H9 (cell line): ENCODE measurements around the gene SATB2. TPM values are rescaled to one million over a fixed set of nuclear protein-coding genes. Genes with fewer than 3 reads are reported as not detected.

ENCODE experiments used
- DNase-seq: peaks from one replicate; pipeline ENCODE4 v3.0.0-alpha.2; 2017
- H2AFZ ChIP-seq: one replicate; pipeline ENCODE4 v1.6.1; 2013; ENCODE audit warnings: mild to moderate bottlenecking, low read length, control low read depth, moderate library complexity
- H2AK5ac ChIP-seq: 2 replicates; pipeline ENCODE4 v1.6.1; 2013; ENCODE audit warnings: low read length, control low read depth, mixed read lengths; ENCODE audit not compliant: insufficient read length
- H2BK120ac ChIP-seq: one replicate; pipeline ENCODE4 v1.6.1; 2013; ENCODE audit warnings: low read depth, mild to moderate bottlenecking, low read length, control low read depth, inconsistent platforms; ENCODE audit not compliant: poor library complexity, severe bottlenecking
- H2BK12ac ChIP-seq: 2 replicates; pipeline ENCODE4 v1.6.1; 2013; ENCODE audit warnings: low read length, control low read depth, mixed read lengths, low read depth; ENCODE audit not compliant: insufficient read length
- H2BK15ac ChIP-seq: 2 replicates; pipeline ENCODE4 v1.6.1; 2013; ENCODE audit warnings: low read depth, low read length, control low read depth
- H2BK20ac ChIP-seq: one replicate; pipeline ENCODE4 v1.6.1; 2013; ENCODE audit warnings: low read depth, mild to moderate bottlenecking, low read length, control low read depth, inconsistent platforms; ENCODE audit not compliant: poor library complexity, severe bottlenecking
- H2BK5ac ChIP-seq: 2 replicates; pipeline ENCODE4 v1.6.1; 2013; ENCODE audit warnings: low read length, control low read depth, mixed read lengths; ENCODE audit not compliant: insufficient read length
- H3K14ac ChIP-seq: 2 replicates; pipeline ENCODE4 v1.6.1; 2013; ENCODE audit warnings: low read length, control low read depth; ENCODE audit not compliant: insufficient read depth
- H3K18ac ChIP-seq: 2 replicates; pipeline ENCODE4 v1.6.1; 2013; ENCODE audit warnings: low read depth, mild to moderate bottlenecking, mixed read lengths, low read length, control low read depth; ENCODE audit not compliant: insufficient read length
- H3K23ac ChIP-seq: 2 replicates; pipeline ENCODE4 v1.6.1; 2013; ENCODE audit warnings: low read length, control low read depth, mixed read lengths, low read depth; ENCODE audit not compliant: insufficient read length
- H3K23me2 ChIP-seq: 2 replicates; pipeline ENCODE4 v1.6.1; 2013; ENCODE audit warnings: low read depth, mild to moderate bottlenecking, mixed read lengths, low read length, control low read depth; ENCODE audit not compliant: insufficient read length, poor library complexity, severe bottlenecking
- H3K27ac ChIP-seq: 2 replicates; pipeline ENCODE4 v1.5.1; 2013; ENCODE audit warnings: low read length, control low read depth, mixed read lengths, low read depth; ENCODE audit not compliant: insufficient read length
- H3K27me3 ChIP-seq: 2 replicates; pipeline ENCODE4 v1.6.1; 2013; ENCODE audit warnings: low read length, control low read depth, inconsistent platforms; ENCODE audit not compliant: insufficient read depth
- H3K4ac ChIP-seq: 2 replicates; pipeline ENCODE4 v1.6.1; 2013; ENCODE audit warnings: low read depth, mild to moderate bottlenecking, control low read depth, inconsistent platforms, low read length, moderate library complexity
- H3K4me1 ChIP-seq: 2 replicates; pipeline ENCODE4 v1.6.1; 2013; ENCODE audit warnings: low read length, control low read depth, inconsistent platforms; ENCODE audit not compliant: insufficient read depth
- H3K4me2 ChIP-seq: 2 replicates; pipeline ENCODE4 v1.6.1; 2013; ENCODE audit warnings: low read length, control low read depth, mixed read lengths; ENCODE audit not compliant: insufficient read length, insufficient read depth
- H3K56ac ChIP-seq: 2 replicates; pipeline ENCODE4 v1.6.1; 2013; ENCODE audit warnings: low read depth, mild to moderate bottlenecking, mixed read lengths, low read length, control low read depth; ENCODE audit not compliant: insufficient read length
- H3K79me1 ChIP-seq: 2 replicates; pipeline ENCODE4 v1.6.1; 2013; ENCODE audit warnings: low read depth, mild to moderate bottlenecking, moderate library complexity, low read length, control low read depth, inconsistent platforms; ENCODE audit not compliant: insufficient read depth, poor library complexity, severe bottlenecking
- H3K79me2 ChIP-seq: 2 replicates; pipeline ENCODE4 v1.6.1; 2013; ENCODE audit warnings: low read length, control low read depth, inconsistent platforms; ENCODE audit not compliant: insufficient read depth
- H3K9ac ChIP-seq: 2 replicates; pipeline ENCODE4 v1.6.1; 2013; ENCODE audit warnings: low read length, control low read depth, mixed read lengths; ENCODE audit not compliant: insufficient read length; ENCODE audit errors: extremely low read depth
- H3K9me3 ChIP-seq: one replicate; pipeline ENCODE4 v1.6.1; 2013; ENCODE audit warnings: low read depth, low read length, inconsistent platforms; ENCODE audit not compliant: control insufficient read depth
- H3T11ph ChIP-seq: one replicate; pipeline ENCODE4 v1.6.1; 2013; ENCODE audit warnings: mild to moderate bottlenecking, low read length, control low read depth, inconsistent platforms
- H4K20me1 ChIP-seq: one replicate; pipeline ENCODE4 v1.6.1; 2013; ENCODE audit not compliant: control insufficient read depth, insufficient read length, insufficient read depth
- H4K5ac ChIP-seq: 2 replicates; pipeline ENCODE4 v1.6.1; 2013; ENCODE audit warnings: low read depth, mild to moderate bottlenecking, mixed read lengths, low read length, control low read depth; ENCODE audit not compliant: insufficient read length
- H4K8ac ChIP-seq: replicated peaks from 2 replicates; pipeline ENCODE4 v1.6.1; 2013; ENCODE audit warnings: low read length, control low read depth, mixed read lengths, low read depth; ENCODE audit not compliant: insufficient read length
- H4K91ac ChIP-seq: 2 replicates; pipeline ENCODE4 v1.6.1; 2013; ENCODE audit warnings: low read depth, mild to moderate bottlenecking, moderate library complexity, mixed read lengths, low read length, control low read depth; ENCODE audit not compliant: insufficient read length
- H3K27ac Mint-ChIP-seq, 3 experiments: 2 replicates in 2 of 3; 3 replicates in 1 of 3; pipeline ENCODE4 v1.8.0; 2020 to 2021; ENCODE audit warnings: mixed read lengths in 3 of 3, mild to moderate bottlenecking in 1 of 3, moderate library complexity in 1 of 3
- H3K27me3 Mint-ChIP-seq: 2 replicates; pipeline ENCODE4 v1.8.0; 2021; ENCODE audit warnings: low read depth, mild to moderate bottlenecking, moderate library complexity, mixed read lengths
- H3K36me3 Mint-ChIP-seq, 3 experiments: 2 replicates in 2 of 3; 3 replicates in 1 of 3; pipeline ENCODE4 v1.8.0; 2020 to 2021; ENCODE audit warnings: low read depth in 3 of 3, mixed read lengths in 3 of 3; ENCODE audit not compliant: insufficient read depth in 1 of 3
- H3K4me1 Mint-ChIP-seq, 2 experiments: 2 replicates each; pipeline ENCODE4 v1.8.0; 2020; ENCODE audit warnings: mixed read lengths in 2 of 2
- H3K4me3 Mint-ChIP-seq, 2 experiments: 2 replicates in 1 of 2; 3 replicates in 1 of 2; pipeline ENCODE4 v1.8.0; 2020 to 2021; ENCODE audit warnings: mild to moderate bottlenecking in 2 of 2, mixed read lengths in 2 of 2, moderate library complexity in 1 of 2
- H3K9me3 Mint-ChIP-seq, 2 experiments: 2 replicates in 1 of 2; 3 replicates in 1 of 2; pipeline ENCODE4 v1.8.0; 2020; ENCODE audit warnings: mild to moderate bottlenecking in 2 of 2, mixed read lengths in 2 of 2, moderate library complexity in 1 of 2
- CTCF ChIP-seq: fragments of 200-600 bp; sonication (generic); conservative IDR thresholded peaks from 3 replicates; pipeline ENCODE4 v1.8.0; 2021; ENCODE audit warnings: antibody characterized with exemption, mild to moderate bottlenecking
- WGBS: extraction: QIAGEN DNeasy Blood & Tissue Kit; methylation state at CpG from one replicate; pipeline ENCODE4 v1.1.7; 2013; ENCODE audit warnings: missing lambda C conversion rate, low lambda C conversion rate, mixed read lengths; ENCODE audit not compliant: insufficient read length; ENCODE audit errors: extremely low coverage; 5-methylcytosine and 5-hydroxymethylcytosine counted together
- total RNA-seq: library from RNA; stranded (reverse); gene quantifications from 2 replicates; pipeline ENCODE4 v1.2.1, GENCODE V29; 2021

The SATB2 gene
- total RNA-seq, 1 experiment from 2014 or later: 23.8 TPM

DNA sequence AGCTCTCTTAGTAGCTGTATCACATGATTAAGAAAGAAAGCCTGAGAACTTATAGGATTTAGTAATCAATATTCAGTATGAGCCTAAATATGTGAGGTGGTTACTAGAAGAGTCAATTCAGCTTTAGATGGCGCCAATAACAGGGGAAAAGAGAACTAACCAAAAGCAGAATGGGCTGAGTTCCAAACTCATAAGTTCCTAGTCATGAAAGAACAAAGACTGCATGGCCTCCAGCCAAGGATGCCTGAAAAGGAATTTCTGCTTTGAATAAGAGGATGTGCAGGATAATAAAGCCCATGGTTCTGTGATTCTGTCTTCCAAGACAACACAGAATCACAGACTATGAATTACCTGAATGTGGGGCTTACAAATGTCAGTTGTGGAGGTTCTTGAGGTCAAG is 196.5 kb downstream of the SATB2 start:
- Histone ChIP-seq H3T11ph (no peak overlapping the region), H3K9ac (no peak overlapping the region), H3K27me3 (no peaks in the 10 kb centered on the region), H3K23ac (no peak overlapping the region), H4K5ac (no peak overlapping the region), H3K9me3 (peaks cover 5% of the 10 kb centered on the region), H3K18ac (no peak overlapping the region), H2AK5ac (no peak overlapping the region), H2BK5ac (no peak overlapping the region), H2BK15ac (no peak overlapping the region), H3K23me2 (no peaks in the 10 kb centered on the region), H4K91ac (no peak overlapping the region), H4K20me1 (no peaks in the 10 kb centered on the region), H2BK120ac (no peak overlapping the region), H3K14ac (no peak overlapping the region), H3K4ac (no peak overlapping the region), H2AFZ (no peak overlapping the region), H3K79me1 (no peaks in the 10 kb centered on the region), H3K79me2 (no peaks in the 10 kb centered on the region), H3K4me1 (no peaks in the 10 kb centered on the region), H4K8ac (no peak overlapping the region), H3K4me2 (no peak overlapping the region), H2BK12ac (no peak overlapping the region), H2BK20ac (no peak overlapping the region), H3K56ac (no peak overlapping the region), H3K27ac (no peak overlapping the region)
- H3K36me3 Mint-ChIP-seq: peaks cover 18 to 23% (median 23%) of the 10 kb centered on the region in 3 experiments
- DNase-seq: no peak
- TF ChIP-seq CTCF: no peak
- peaks cover 20 to 24% of the 10 kb centered on the region in 2 experiments for H3K9me3 Mint-ChIP-seq
- H3K4me3 Mint-ChIP-seq: no peak overlapping the region
- H3K27ac Mint-ChIP-seq: no peak overlapping the region
- no CpG with 5 or more reads among the region's 1 CpG for WGBS
- peaks cover 4 to 5% of the 10 kb centered on the region in 2 experiments; a peak in 2 of 4 replicates for H3K4me1 Mint-ChIP-seq
- peaks cover 3% of the 10 kb centered on the region for H3K27me3 Mint-ChIP-seq
